GM18499 (cell line): Measurements from ENCODE around the gene AP3S2.
"Not testable (repeated sequence)": the region's sequence is repeated elsewhere in the genome, so short reads cannot be mapped to it uniquely, and the experiment has no call there.

Experiments used
- ATAC-seq: cut with Tn5 transposase; IDR thresholded peaks from one replicate; pipeline ENCODE4 v1.9.1; 2021; ENCODE audit warnings: moderate number of reproducible peaks; ENCODE audit not compliant: insufficient read depth, unreplicated experiment

Gene AP3S2

GRCh38 chr15:89893696-89894447, at the start of gene AP3S2:
TSS of gene AP3S2 (minus strand) at chr15:89893994. CDS start at chr15:89893949, 45 bp downstream.
- peak; percentile 41 for ATAC-seq

- no peak for ATAC-seq
These were observed 46.1 kb upstream of the AP3S2 start for GRCh38 chr15:89939910-89940309.

- not testable (repeated sequence) for ATAC-seq
These were observed 45.6 kb upstream of the AP3S2 start for GRCh38 chr15:89939377-89939776.

GRCh38 chr15:89937365-89938350, 43.9 kb upstream of the AP3S2 start:
- ATAC-seq = no peak

GRCh38 chr15:89936786-89937265, 43.0 kb upstream of the AP3S2 start:
- no peak for ATAC-seq

GRCh38 chr15:89936051-89936785, 42.4 kb upstream of the AP3S2 start:
- ATAC-seq = no peak

GRCh38 chr15:89932880-89933279, 39.1 kb upstream of the AP3S2 start:
- ATAC-seq = no peak

GRCh38 chr15:89928421-89928820, 34.6 kb upstream of the AP3S2 start:
- ATAC-seq = no peak

- ATAC-seq = no peak
These were observed 32.4 kb upstream of the AP3S2 start for GRCh38 chr15:89926158-89926557.

GRCh38 chr15:89917442-89918101, 23.8 kb upstream of the AP3S2 start:
- ATAC-seq = no peak

GRCh38 chr15:89916660-89917059, 22.9 kb upstream of the AP3S2 start:
- ATAC-seq = no peak

GRCh38 chr15:89912674-89913396, 19.0 kb upstream of the AP3S2 start, which contains the start of gene ARPIN:
TSS of gene ARPIN (minus strand) at chr15:89912952. CDS start at chr15:89912835, 117 bp downstream.
- ATAC-seq = no peak

- no peak for ATAC-seq
These were observed 18.4 kb upstream of the AP3S2 start for GRCh38 chr15:89912145-89912673.

- ATAC-seq = no peak
These were observed 17.3 kb upstream of the AP3S2 start for GRCh38 chr15:89910891-89911626.

- no peak for ATAC-seq
These were observed 15.8 kb upstream of the AP3S2 start for GRCh38 chr15:89909611-89910010.

GRCh38 chr15:89908226-89908625, 14.4 kb upstream of the AP3S2 start:
- ATAC-seq = no peak

- no peak for ATAC-seq
These were observed 13.5 kb upstream of the AP3S2 start for GRCh38 chr15:89907289-89907688.

- ATAC-seq = no peak
These were observed 12.1 kb upstream of the AP3S2 start for GRCh38 chr15:89905846-89906378.
